GM10248 (cell line): ENCODE results near the gene FGF14.
"Not testable (repeated sequence)": the region's sequence is repeated elsewhere in the genome, so short reads cannot be mapped to it uniquely, and the experiment has no call there.

Experiments used
- CTCF ChIA-PET: fragments of 300-600 bp; sonication (Branson Sonifier 250); formaldehyde crosslinking; extraction: SDS; loops from one replicate; lab custom pipeline; 2021; ENCODE audit warnings: antibody characterized with exemption; lab: Yijun Ruan, JAX
- POLR2A ChIA-PET: fragments of 350-650 bp; sonication (Branson Sonifier 250); formaldehyde crosslinking; extraction: SDS; loops from one replicate; lab custom pipeline; 2020; ENCODE audit warnings: antibody characterized with exemption; lab: Yijun Ruan, JAX
- DNase-seq: peaks from one replicate; pipeline ENCODE4 v3.0.0; 2012; ENCODE audit errors: extremely low spot score
- CTCF ChIP-seq: IDR thresholded peaks from 2 replicates; pipeline ENCODE4 v1.5.1; 2012; ENCODE audit warnings: mild to moderate bottlenecking, low read depth; ENCODE audit errors: extremely low read depth, missing control alignments, control extremely low read depth

FGF14 gene

GRCh38 chr13:102017248-102017647, 384.6 kb downstream of the FGF14 start:
- DNase-seq = no peak
- POLR2A ChIA-PET = no interaction called here
- CTCF ChIA-PET = no interaction called here
- no peak for TF ChIP-seq CTCF

- no peak for DNase-seq
- no peak for TF ChIP-seq CTCF
- POLR2A ChIA-PET = no interaction called here
- CTCF ChIA-PET = no interaction called here
Observed at GRCh38 chr13:102012299-102013293, 389.3 kb downstream of the FGF14 start.

- POLR2A ChIA-PET, DNase-seq, CTCF ChIA-PET: not testable (repeated sequence)
Observed at GRCh38 chr13:102011455-102011854, 390.4 kb downstream of the FGF14 start.

- CTCF ChIA-PET = no interaction called here
- TF ChIP-seq CTCF = no peak
- POLR2A ChIA-PET = no interaction called here
- DNase-seq = no peak
Observed at GRCh38 chr13:102003848-102004570, 397.8 kb downstream of the FGF14 start.

GRCh38 chr13:102002287-102002686, 399.6 kb downstream of the FGF14 start:
- ChIA-PET POLR2A (no interaction called here), CTCF (no interaction called here)
- no peak for DNase-seq
- TF ChIP-seq CTCF = no peak

GRCh38 chr13:102000764-102001163, 401.1 kb downstream of the FGF14 start:
- CTCF ChIA-PET = no interaction called here
- TF ChIP-seq CTCF = no peak
- POLR2A ChIA-PET = no interaction called here
- DNase-seq = no peak

- ChIA-PET POLR2A (no interaction called here), CTCF (no interaction called here)
- TF ChIP-seq CTCF = no peak
- no peak for DNase-seq
Observed at GRCh38 chr13:101998129-101998528, 403.7 kb downstream of the FGF14 start.
